Pancreas (tissue), 10 donors: ENCODE data around the gene LRRC4C. TPM values are rescaled to one million over a fixed set of nuclear protein-coding genes. Genes with fewer than 3 reads are reported as not detected.
"Not testable (repeated sequence)": the region's sequence is repeated elsewhere in the genome, so short reads cannot be mapped to it uniquely, and the experiment has no call there.

ENCODE experiments used
- ATAC-seq, 4 donors: fragments of 200-7000 bp; cut with Tn5 transposase; one replicate each; pipeline versions ENCODE4 v1.8.0 to v1.9.1; 2020; ENCODE audit warnings: mild to moderate bottlenecking in 4 of 4, moderate library complexity in 4 of 4
- DNase-seq, 6 donors: peaks; one replicate each; pipeline ENCODE4 v3.0.0-alpha.2; 2020
- FAIRE-seq: peaks from 2 replicates; lab custom pipeline; 2012; peaks lifted over from hg19 to GRCh38; lab: Jason Lieb, UNC
- H3K27ac ChIP-seq, 4 donors: fragments of 200-600 bp; sonication (generic); 1 replicate in 3 of 4; 2 replicates in 1 of 4; pipeline versions ENCODE4 v1.5.0 to v1.8.0; 2020
- H3K27me3 ChIP-seq, 4 donors: fragments of 200-600 bp; one replicate each; pipeline ENCODE4 v1.8.0; 2021
- H3K36me3 ChIP-seq, 3 donors: fragments of 200-600 bp; sonication (generic) in 1 of 3; one replicate each; pipeline versions ENCODE4 v1.5.0 to v1.8.0; 2020 to 2021
- H3K4me1 ChIP-seq, 3 donors: fragments of 200-600 bp; one replicate each; pipeline ENCODE4 v1.8.0; 2021
- H3K4me3 ChIP-seq, 4 donors: fragments of 200-600 bp; sonication (generic) in 2 of 4; one replicate each; pipeline versions ENCODE4 v1.5.0 to v1.8.0; 2020 to 2021
- H3K9me3 ChIP-seq, 4 donors: fragments of 200-600 bp; one replicate each; pipeline ENCODE4 v1.8.0; 2021
- CTCF ChIP-seq, 4 donors: fragments of 200-600 bp; sonication (generic) in 3 of 4; IDR thresholded peaks; one replicate each; pipeline versions ENCODE4 v1.5.0 to v1.8.0; 2021; ENCODE audit warnings: antibody characterized with exemption in 4 of 4
- WGBS, 2 donors: extraction: QIAGEN DNeasy Blood & Tissue Kit; methylation state at CpG; one replicate each; pipeline ENCODE4 v1.1.7; 2013; 5-methylcytosine and 5-hydroxymethylcytosine counted together
- intact Hi-C, 3 donors: fragments of 100-400 bp; cut with DNase I; formaldehyde crosslinking; loops; one replicate each; pipeline versions ENCODE4 v1.11.1 to v1.14.2; 2022
- polyA plus RNA-seq, 2 donors: library from polyadenylated mRNA; stranded (reverse); fragments of 200-250 nt; gene quantifications; one replicate each; pipeline ENCODE4 v1.2.3, GENCODE V29; 2013
- total RNA-seq, 6 donors: library from RNA; stranded (reverse); fragmentation: NEBNext Ultra II Directional in 4 of 6; extraction: Animal tissue kit (Norgen Biotek cat#: 25700) in 4 of 6; gene quantifications; one replicate each; pipeline versions ENCODE4 v1.2.1 to v1.2.4, GENCODE V29; 2021 to 2023
- donor health status: healthy with polysubstance abuse.
- donor health status: DM: no; HTN: no; CAD: no; lungs with moderate emphysema.
- donor health status: DM: no; HTN: no; CAD: no.
- donor health status: control.
- donor health status: control.
- donor health status: Bipolar disorder and iron deficiency.
- donor health status: DM: yes; HTN: yes; CAD: no.
- donor health status: DM: no; HTN: no; CAD: no.
- donor health status: DM: no; HTN: no; CAD: no.
- donor health status: DM: yes; HTN: yes; CAD: no.

LRRC4C gene
- total and polyA plus RNA-seq, 8 donors = 0.04 to 0.84 (median 0.16) TPM

GRCh38 chr11:40178470-40178869, 1281.0 kb downstream of the LRRC4C start:
- Histone ChIP-seq H3K36me3 (no peaks in the 10 kb centered on the region), H3K9me3 (no peaks in the 10 kb centered on the region), H3K27me3 (no peaks in the 10 kb centered on the region), H3K27ac (no peak overlapping the region), H3K4me3 (no peak overlapping the region), H3K4me1 (no peaks in the 10 kb centered on the region)
- intact Hi-C loops = no loop called here
- no peak for TF ChIP-seq CTCF (IDR thresholded peaks at IDR 0.05)
- WGBS, 2 donors = 38 to 42% methylated on average over 2 of the region's 2 CpGs
- ATAC-seq (no peak), FAIRE-seq (no peak), DNase-seq (no peak)

GRCh38 chr11:40175980-40176379, 1283.5 kb downstream of the LRRC4C start:
- FAIRE-seq = no peak
- intact Hi-C loops = no loop called here
- 91 to 95% methylated on average over 3 of the region's 3 CpGs for WGBS, 2 donors

DNA sequence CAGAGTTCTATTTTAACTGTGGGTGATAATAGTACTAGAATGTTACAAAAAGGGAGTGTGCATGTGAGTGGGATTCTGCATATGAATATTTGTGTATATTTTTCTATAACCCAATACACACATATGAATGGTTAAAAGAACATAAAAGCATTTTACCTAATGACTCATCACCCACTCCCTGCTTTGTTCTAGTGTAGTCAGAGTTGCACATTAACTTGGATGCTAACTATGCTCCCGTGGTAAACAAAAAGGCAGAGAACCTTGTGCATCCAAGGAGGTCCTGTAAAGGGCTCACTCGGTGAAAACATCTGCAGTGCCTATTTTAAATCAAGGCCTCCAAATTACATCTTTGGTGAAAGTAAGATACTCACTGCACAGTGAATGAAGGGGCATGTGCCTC, 1289.4 kb downstream of the LRRC4C start:
- Histone ChIP-seq H3K36me3 (no peaks in the 10 kb centered on the region), H3K27ac (no peak overlapping the region), H3K4me1 (no peaks in the 10 kb centered on the region), H3K4me3 (no peak overlapping the region), H3K9me3 (no peaks in the 10 kb centered on the region), H3K27me3 (no peaks in the 10 kb centered on the region)
- DNase-seq = no peak
- no peak for TF ChIP-seq CTCF (IDR thresholded peaks at IDR 0.05)
- FAIRE-seq = no peak
- intact Hi-C loops = no loop called here
- WGBS, 2 donors = 9% methylated on average over 2 of the region's 2 CpGs
- no peak for ATAC-seq

More at GRCh38 chr11:40175980-40176379, 1283.5 kb downstream of the LRRC4C start:
- H3K36me3 ChIP-seq = no peaks in the 10 kb centered on the region
- no peak for ATAC-seq
- TF ChIP-seq CTCF (IDR thresholded peaks at IDR 0.05) = no peak
- no peaks in the 10 kb centered on the region for H3K27me3 ChIP-seq
- H3K4me3 ChIP-seq = no peak overlapping the region
- H3K9me3 ChIP-seq = no peaks in the 10 kb centered on the region
- H3K4me1 ChIP-seq = no peaks in the 10 kb centered on the region
- no peak for DNase-seq
- H3K27ac ChIP-seq = no peak overlapping the region

DNA sequence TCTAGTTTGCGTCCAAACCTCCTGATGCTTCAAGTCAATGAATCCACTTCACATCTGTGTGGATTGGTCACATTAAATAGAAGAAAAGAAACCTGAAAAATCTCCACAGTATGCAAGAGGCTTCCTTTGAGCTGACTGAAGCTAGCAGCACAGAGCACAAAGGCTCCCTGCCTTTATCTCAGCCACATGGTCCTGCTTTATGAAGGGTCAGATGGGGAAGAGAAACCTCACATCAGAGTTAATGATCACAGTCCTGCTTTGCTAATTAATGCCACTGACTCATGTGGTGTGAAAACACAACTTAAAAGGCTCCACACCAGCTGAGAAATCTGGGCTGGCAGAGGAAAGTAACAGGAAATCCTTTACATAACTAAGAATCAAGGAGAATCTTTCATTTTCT, 1291.0 kb downstream of the LRRC4C start:
- Histone ChIP-seq H3K27ac (no peak overlapping the region), H3K4me3 (no peak overlapping the region), H3K27me3 (no peaks in the 10 kb centered on the region), H3K36me3 (no peaks in the 10 kb centered on the region), H3K4me1 (no peaks in the 10 kb centered on the region), H3K9me3 (no peaks in the 10 kb centered on the region)
- no peak for TF ChIP-seq CTCF (IDR thresholded peaks at IDR 0.05)
- no peak for DNase-seq
- WGBS, 2 donors = 66 to 68% methylated on average over 1 of the region's 1 CpG
- no peak for FAIRE-seq
- intact Hi-C loops = no loop called here
- ATAC-seq = no peak

DNA sequence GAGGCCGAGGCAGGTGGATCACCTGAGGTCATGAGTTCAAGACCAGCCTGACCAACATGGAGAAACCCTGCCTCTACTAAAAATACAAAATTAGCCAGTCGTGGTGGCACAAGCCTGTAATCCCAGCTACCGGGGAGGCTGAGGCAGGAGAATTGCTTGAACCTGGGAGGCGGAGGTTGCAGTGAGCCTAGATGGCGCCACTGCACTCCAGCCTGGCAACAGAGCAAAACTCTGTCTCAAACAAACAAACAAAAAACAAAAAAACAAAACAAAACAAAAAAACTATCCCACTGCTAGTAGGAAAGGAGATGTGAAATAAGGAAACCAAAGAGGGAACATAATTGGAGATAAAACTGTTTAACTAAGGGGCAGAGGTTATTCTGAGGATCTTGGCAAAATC, 1291.6 kb downstream of the LRRC4C start:
- ATAC-seq, H3K27me3 ChIP-seq, H3K4me3 ChIP-seq, H3K4me1 ChIP-seq, H3K9me3 ChIP-seq, intact Hi-C loops, H3K27ac ChIP-seq, H3K36me3 ChIP-seq, FAIRE-seq, DNase-seq: not testable (repeated sequence)
- 65 to 79% methylated on average over 5 of the region's 5 CpGs for WGBS, 2 donors
